ENCODE data around the gene GPR152.
"Not testable (repeated sequence)": the region's sequence is repeated elsewhere in the genome, so short reads cannot be mapped to it uniquely, and the experiment has no call there.

GPR152 gene

DNA sequence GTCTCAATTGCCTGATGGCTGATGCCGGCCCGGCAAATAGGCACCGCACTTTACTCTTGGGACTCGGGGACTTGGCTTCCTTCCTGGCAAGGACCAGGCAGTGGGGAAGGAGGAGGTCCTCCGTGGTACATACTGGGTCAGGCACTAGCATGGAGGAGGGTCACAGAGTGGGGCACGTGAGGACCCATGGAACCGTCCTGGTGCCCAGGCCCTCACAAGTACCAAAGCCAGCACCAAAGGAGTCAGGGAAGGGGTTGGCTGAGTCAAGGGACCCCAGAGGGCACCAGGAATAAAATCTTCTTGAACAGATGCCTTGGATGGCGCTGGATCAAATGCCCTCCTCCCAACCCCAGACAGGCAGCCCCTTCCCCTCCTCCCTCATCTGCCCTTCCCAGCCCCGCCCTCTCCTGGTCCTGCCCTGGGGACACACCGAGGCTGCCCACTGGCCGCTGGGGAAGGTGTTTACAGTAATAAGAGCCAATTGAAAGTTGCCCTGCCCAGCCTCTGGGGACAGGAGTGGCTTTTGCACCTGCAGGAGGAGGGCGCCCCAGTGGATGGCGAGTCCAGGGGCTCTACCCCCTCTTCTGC lies 42.7 kb downstream of the GPR152 start:
- no peak for DNase-seq (ENCODE audit: low read depth, low spot score)

- DNase-seq (ENCODE audit: low read depth, low spot score): no peak
Measured at GRCh38 chr11:67409261-67409666, 43.3 kb downstream of the GPR152 start.

- DNase-seq (ENCODE audit: low read depth, low spot score): no peak
Measured at GRCh38 chr11:67408437-67409200, 43.9 kb downstream of the GPR152 start.

DNA sequence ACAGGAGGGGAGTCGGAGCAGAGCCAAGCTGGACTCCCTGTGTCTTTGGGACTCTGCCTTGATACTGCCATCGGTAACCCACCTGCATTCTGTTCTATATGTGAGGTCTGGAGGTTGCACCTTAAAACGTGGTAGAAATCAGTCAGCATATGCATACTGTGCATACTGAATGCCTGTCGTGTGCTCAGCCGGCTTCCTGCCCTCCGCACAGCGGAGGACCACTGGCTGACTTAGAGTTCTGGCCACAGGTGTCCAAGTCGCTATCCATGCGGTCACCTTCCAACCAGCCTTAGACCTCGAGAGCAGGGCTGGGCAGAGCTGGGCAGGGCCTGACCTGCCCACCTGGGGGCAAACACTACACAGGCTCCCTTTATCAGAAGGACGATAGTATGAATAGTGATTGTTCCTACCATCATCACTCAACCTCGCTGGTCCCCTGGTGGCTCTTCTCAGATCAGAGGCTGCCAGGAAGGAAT lies 44.8 kb downstream of the GPR152 start:
- DNase-seq (ENCODE audit: low read depth, low spot score): no peak

GRCh38 chr11:67406969-67407687 lies 45.4 kb downstream of the GPR152 start:
- no peak for DNase-seq (ENCODE audit: low read depth, low spot score)

GRCh38 chr11:67406420-67406968 lies 46.0 kb downstream of the GPR152 start:
- no peak for DNase-seq (ENCODE audit: low read depth, low spot score)

DNA sequence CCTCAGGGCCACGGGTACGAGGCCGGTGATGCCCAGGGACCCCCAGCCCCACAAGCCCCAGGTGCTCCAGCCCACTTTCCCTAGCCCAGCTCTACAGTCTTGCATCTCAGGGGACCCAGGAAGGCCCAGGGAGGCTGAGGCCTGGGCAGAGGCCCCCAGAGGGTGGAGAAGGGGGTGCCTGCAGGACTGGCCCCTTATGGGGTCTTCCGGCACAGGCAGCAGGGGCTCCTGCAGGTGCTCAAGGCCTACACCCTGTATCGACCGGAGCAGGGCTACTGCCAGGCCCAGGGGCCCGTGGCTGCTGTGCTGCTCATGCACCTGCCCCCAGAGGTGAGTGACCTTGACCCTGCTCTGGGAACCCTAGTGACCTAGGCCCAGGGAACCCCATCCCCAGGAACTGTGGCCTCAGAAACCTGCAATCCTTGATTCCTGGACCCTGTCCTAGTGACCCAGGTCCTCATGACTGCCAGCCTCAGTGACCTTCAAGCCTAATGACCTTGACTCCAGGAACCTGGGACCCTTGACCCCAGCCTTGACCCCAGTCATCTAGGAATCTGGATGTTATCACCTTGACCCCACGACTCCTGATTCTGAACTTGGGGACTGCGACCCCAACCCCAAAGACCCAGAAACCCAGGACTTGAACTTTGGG lies 46.7 kb downstream of the GPR152 start:
- DNase-seq (ENCODE audit: low read depth, low spot score): no peak

DNA sequence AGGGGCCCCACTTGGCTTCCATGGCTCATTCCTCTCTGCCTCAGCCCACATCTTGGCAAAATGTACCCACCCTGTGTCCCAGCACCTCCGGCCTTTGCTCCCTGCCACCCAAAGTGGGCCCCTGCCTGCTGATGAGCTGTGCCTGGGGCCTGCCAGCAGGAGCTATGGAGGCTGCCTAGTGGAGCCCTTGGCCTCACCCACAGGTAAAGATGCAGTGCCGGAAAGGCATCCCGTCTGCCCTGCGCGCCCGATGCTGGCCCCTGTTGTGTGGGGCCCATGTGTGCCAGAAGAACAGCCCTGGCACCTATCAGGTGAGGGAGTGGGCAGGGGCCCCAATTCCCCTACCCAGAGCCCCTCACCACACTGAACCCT lies 47.3 kb downstream of the GPR152 start:
- no peak for DNase-seq (ENCODE audit: low read depth, low spot score)

DNA sequence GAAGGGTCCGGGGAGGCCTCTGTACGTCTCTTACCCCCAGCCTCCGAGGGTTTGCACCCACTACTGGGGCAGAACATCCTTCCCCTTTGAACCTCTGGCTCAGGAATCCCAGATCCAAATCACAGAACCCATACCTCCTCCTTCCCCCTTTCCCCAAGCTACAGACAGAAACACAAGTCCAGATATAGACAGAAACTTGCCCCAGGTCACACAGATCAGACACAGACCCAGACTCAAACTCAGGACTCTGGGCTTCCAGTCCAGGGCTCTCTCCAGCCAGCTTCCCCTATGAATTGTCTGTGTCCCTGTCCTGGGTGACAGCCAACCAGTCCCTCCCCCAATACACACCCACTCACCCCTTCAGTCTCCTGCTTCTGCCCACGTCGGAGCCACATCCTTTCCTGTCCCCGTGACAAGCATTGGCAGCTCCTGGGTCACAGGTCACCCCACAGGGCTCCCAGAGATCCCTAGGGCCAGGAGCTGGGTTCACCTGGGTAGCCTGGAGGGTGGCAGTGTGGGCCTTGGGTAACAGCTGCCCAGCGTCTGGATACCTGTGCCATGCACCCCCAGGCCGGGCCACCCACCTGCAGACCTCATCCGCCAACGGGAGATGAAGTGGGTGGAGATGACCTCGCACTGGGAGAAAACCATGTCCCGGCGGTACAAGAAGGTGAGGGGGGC lies 47.9 kb downstream of the GPR152 start:
- no peak for DNase-seq (ENCODE audit: low read depth, low spot score)

- not testable (repeated sequence) for DNase-seq (ENCODE audit: low read depth, low spot score)
Measured at GRCh38 chr11:67403085-67403484, 49.4 kb downstream of the GPR152 start.

- not testable (repeated sequence) for DNase-seq (ENCODE audit: low read depth, low spot score)
Measured at GRCh38 chr11:67402192-67402839, 50.2 kb downstream of the GPR152 start.

DNA sequence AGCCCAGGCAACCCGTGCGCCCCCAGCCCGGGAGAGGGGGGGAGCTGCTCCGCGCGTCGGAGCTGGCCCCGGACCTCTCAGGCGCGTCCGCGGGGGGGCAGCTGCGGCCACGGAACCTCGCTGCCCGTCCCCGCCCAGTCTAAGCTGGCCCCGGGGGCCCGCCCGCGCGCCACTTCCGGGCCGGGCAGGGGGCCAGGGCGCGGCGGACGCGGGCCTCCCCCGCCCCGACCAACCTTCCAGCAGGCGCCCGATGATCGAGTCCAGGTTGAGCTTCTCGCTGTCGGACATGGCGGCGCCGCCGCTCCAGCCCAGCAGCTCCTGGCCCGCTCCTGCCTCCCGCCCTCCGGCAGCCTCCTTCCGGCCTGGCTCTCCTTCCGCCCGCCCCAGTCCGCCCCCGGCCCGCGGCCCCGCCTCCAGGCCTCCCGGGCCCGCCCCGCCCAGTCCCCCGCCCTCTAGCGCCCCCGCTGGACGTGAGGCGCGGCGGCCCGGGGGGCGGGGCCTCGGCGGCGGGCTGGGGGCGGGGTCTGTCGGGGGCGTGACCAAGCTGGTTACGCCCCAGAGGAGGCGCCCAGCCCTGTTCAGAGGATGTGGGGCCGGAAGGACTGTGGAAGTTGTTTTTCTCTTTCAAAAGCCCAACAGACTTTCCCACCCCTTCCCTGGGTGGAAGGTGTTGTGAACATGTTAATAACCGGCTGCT lies 50.9 kb downstream of the GPR152 start, which contains the start of gene PPP1CA:
PPP1CA (minus strand) TSS at position 364 of the 697 bp plus-strand sequence; CDS start at position 288, 76 bp downstream.
- peak; percentile 79 for DNase-seq (ENCODE audit: low read depth, low spot score)

Measured in activated naive CD8-positive, alpha-beta T cell treated with anti-CD3 and anti-CD28 coated beads, Interleukin-2, amount 50 U/mL, for 16 hours (primary cell).